Upper lobe of left lung (tissue), 6 donors: ENCODE results near the gene MT1E. TPM values are rescaled to one million over a fixed set of nuclear protein-coding genes. Genes with fewer than 3 reads are reported as not detected.

Experiments
- ATAC-seq, 2 donors: fragments of 200-7000 bp; cut with Tn5 transposase; one replicate each; pipeline ENCODE4 v1.9.1; 2022; ENCODE audit warnings: mild to moderate bottlenecking in 2 of 2, moderate library complexity in 2 of 2; ENCODE audit not compliant: low FRiP score in 2 of 2
- DNase-seq, 2 donors: peaks; one replicate each; pipeline ENCODE4 v3.0.0-alpha.2; 2019 to 2020
- H3K27ac ChIP-seq, 4 donors: fragments of 200-600 bp; sonication (generic); one replicate each; pipeline ENCODE4 v1.5.1; 2016 to 2019
- H3K27me3 ChIP-seq, 4 donors: fragments of 200-600 bp; sonication (generic); one replicate each; pipeline ENCODE4 v1.5.1; 2017 to 2019
- H3K36me3 ChIP-seq, 4 donors: fragments of 200-600 bp; sonication (generic); one replicate each; pipeline ENCODE4 v1.5.1; 2016 to 2019
- H3K4me1 ChIP-seq, 4 donors: fragments of 200-600 bp; sonication (generic); one replicate each; pipeline ENCODE4 v1.5.1; 2018 to 2019
- H3K4me3 ChIP-seq, 4 donors: fragments of 200-600 bp; sonication (generic); one replicate each; pipeline ENCODE4 v1.5.1; 2017 to 2019; ENCODE audit warnings: mild to moderate bottlenecking in 2 of 4, moderate library complexity in 1 of 4
- H3K9me3 ChIP-seq, 4 donors: fragments of 200-600 bp; sonication (generic); one replicate each; pipeline ENCODE4 v1.5.1; 2018 to 2019
- CTCF ChIP-seq, 6 experiments: fragments of 450-650 bp in 4 of 6; fragments of 200-600 bp in 2 of 6; sonication (generic) in 2 of 6; IDR thresholded peaks; one replicate each; pipeline ENCODE4 v1.5.1; 2016 to 2019; ENCODE audit warnings: antibody characterized with exemption in 6 of 6
- EP300 ChIP-seq, 4 donors: sonication (generic); formaldehyde crosslinking; IDR thresholded peaks; one replicate each; pipeline ENCODE4 v1.5.1; 2017; ENCODE audit warnings: antibody characterized with exemption in 4 of 4, control low read depth in 2 of 4
- POLR2A ChIP-seq, 4 donors: fragments of 450-650 bp; IDR thresholded peaks; one replicate each; pipeline ENCODE4 v1.5.1; 2016 to 2017; ENCODE audit warnings: antibody characterized with exemption in 4 of 4, mild to moderate bottlenecking in 2 of 4
- POLR2AphosphoS5 ChIP-seq, 2 donors: sonication (generic); formaldehyde crosslinking; IDR thresholded peaks; one replicate each; pipeline ENCODE4 v1.5.1; 2017; ENCODE audit warnings: antibody characterized with exemption in 2 of 2
- WGBS, 2 donors: methylation state at CpG; one replicate each; pipeline ENCODE4 v1.1.5; 2017 to 2018; 5-methylcytosine and 5-hydroxymethylcytosine counted together
- total RNA-seq, 6 donors: library from RNA; depleted of rRNA in 4 of 6; stranded (reverse); fragments of >200 nt in 4 of 6; gene quantifications; one replicate each; pipeline versions ENCODE4 v1.1.0 to v1.2.1, GENCODE V29; 2016 to 2021
- donor health status: DM: no; HTN: no; CAD: no; lungs with moderate emphysema.
- donor health status: DM: no; HTN: yes; CAD: no; lungs with severe emphysema.

Gene MT1E
- total RNA-seq, 6 donors from 2014 or later, result 72.3 to 546 (median 187) TPM

- no peaks in the 10 kb centered on the region for H3K36me3 ChIP-seq
- WGBS, 2 donors, result 39 to 43% methylated on average over 8 of the region's 8 CpGs
- DNase-seq (no peak), ATAC-seq (peak; percentile 3 to 7)
- no peak overlapping the region for H3K4me3 ChIP-seq
- peak in 1 of 4 donors; percentile 50 for TF ChIP-seq EP300 (IDR thresholded peaks at IDR 0.05)
- TF ChIP-seq POLR2A (IDR thresholded peaks at IDR 0.05), result no peak
- TF ChIP-seq POLR2AphosphoS5 (IDR thresholded peaks at IDR 0.05), result peak in 1 of 2 donors; percentile 4
- peak overlapping the region; percentile 91 to 98 (median 94) for H3K27ac ChIP-seq
- no peaks in the 10 kb centered on the region for H3K27me3 ChIP-seq
- peaks cover 38 to 60% (median 46%) of the 10 kb centered on the region in 4 donors for H3K4me1 ChIP-seq
- no peaks in the 10 kb centered on the region for H3K9me3 ChIP-seq
These were observed 19.0 kb upstream of the MT1E start for GRCh38 chr16:56606476-56607108.

- WGBS, 2 donors, result 26 to 49% methylated on average over 3 to 14 of the region's 14 CpGs
- TF ChIP-seq POLR2A (IDR thresholded peaks at IDR 0.05) (peak in 2 of 4 donors; percentile 37 to 45), CTCF (IDR thresholded peaks at IDR 0.05) (no peak), POLR2AphosphoS5 (IDR thresholded peaks at IDR 0.05) (peak; percentile 99 to 100), EP300 (IDR thresholded peaks at IDR 0.05) (peak; percentile 99 to 100 (median 100))
- Histone ChIP-seq H3K4me1 (peaks cover 38 to 62% (median 49%) of the 10 kb centered on the region in 4 donors), H3K27me3 (no peaks in the 10 kb centered on the region), H3K27ac (peak overlapping the region; percentile 91 to 98 (median 94)), H3K9me3 (no peaks in the 10 kb centered on the region), H3K4me3 (peak overlapping the region in 2 of 4 donors; percentile 55 to 80), H3K36me3 (no peaks in the 10 kb centered on the region)
- peak; percentile 65 to 73 for ATAC-seq
- DNase-seq, result peak in 1 of 2 donors; percentile 89
These were observed 18.4 kb upstream of the MT1E start for GRCh38 chr16:56607109-56607618.

GRCh38 chr16:56607675-56608042 is 17.9 kb upstream of the MT1E start:
- no peaks in the 10 kb centered on the region for H3K36me3 ChIP-seq
- ATAC-seq, result no peak
- peak overlapping the region; percentile 91 to 98 (median 94) for H3K27ac ChIP-seq
- no peak for TF ChIP-seq POLR2A (IDR thresholded peaks at IDR 0.05)
- TF ChIP-seq POLR2AphosphoS5 (IDR thresholded peaks at IDR 0.05), result no peak
- no peak for TF ChIP-seq EP300 (IDR thresholded peaks at IDR 0.05)
- TF ChIP-seq CTCF (IDR thresholded peaks at IDR 0.05), result no peak
- 62 to 66% methylated on average over 2 of the region's 2 CpGs for WGBS, 2 donors
- no peaks in the 10 kb centered on the region for H3K27me3 ChIP-seq
- no peak for DNase-seq
- H3K9me3 ChIP-seq, result no peaks in the 10 kb centered on the region
- H3K4me3 ChIP-seq, result peak overlapping the region in 3 of 4 donors; percentile 55 to 80 (median 73)
- peaks cover 38 to 62% (median 49%) of the 10 kb centered on the region in 4 donors for H3K4me1 ChIP-seq

GRCh38 chr16:56608043-56608875 is 17.3 kb upstream of the MT1E start, which contains the start of gene MT2A:
Gene MT2A (plus strand): TSS chr16:56608584. CDS start chr16:56608656, 72 bp downstream.
- no peaks in the 10 kb centered on the region for H3K36me3 ChIP-seq
- WGBS, 2 donors, result 6 to 15% methylated on average over 12 to 36 of the region's 62 CpGs
- peak within 1 kb of the TSS; percentile 91 to 98 (median 94) for H3K27ac ChIP-seq
- peak within 1 kb of the TSS; percentile 55 to 80 (median 69) for H3K4me3 ChIP-seq
- ATAC-seq, result peak; percentile 92
- H3K9me3 ChIP-seq, result no peaks in the 10 kb centered on the region
- peak; percentile 98 for DNase-seq
- H3K4me1 ChIP-seq, result peaks cover 38 to 62% (median 49%) of the 10 kb centered on the region in 4 donors
- TF ChIP-seq EP300 (IDR thresholded peaks at IDR 0.05) (peak; percentile 89 to 99 (median 98)), POLR2A (IDR thresholded peaks at IDR 0.05) (peak; percentile 82 to 93 (median 91)), POLR2AphosphoS5 (IDR thresholded peaks at IDR 0.05) (peak; percentile 96 to 97), CTCF (IDR thresholded peaks at IDR 0.05) (peak in 1 of 6 experiments; percentile 4)
- H3K27me3 ChIP-seq, result no peaks in the 10 kb centered on the region
